K562 (cell line): ENCODE measurements around the gene CPSF2. TPM values are rescaled to one million over a fixed set of nuclear protein-coding genes. Genes with fewer than 3 reads are reported as not detected.

Experiments
- ATAC-seq: fragments of 200-7000 bp; cut with Tn5 transposase; 3 replicates; pipeline ENCODE4 v1.9.1; 2020; ENCODE audit warnings: moderate library complexity
- BruUV-seq: library from RNA; stranded (reverse); fragments of 400-500 nt; replicated peaks from 2 replicates; lab custom pipeline; 2021; lab: Mats Ljungman, UMichigan
- CTCF ChIA-PET: fragments of 300-600 bp; formaldehyde crosslinking; extraction: SDS; loops from one replicate; lab custom pipeline; 2021; ENCODE audit warnings: low intra/inter-chr PET ratio; lab: Yijun Ruan, JAX
- POLR2A ChIA-PET: fragments of 300-600, 350-650 bp; sonication (Branson Sonifier 250); formaldehyde crosslinking; extraction: SDS; loops from one replicate; lab custom pipeline; 2021; ENCODE audit warnings: antibody characterized with exemption, inconsistent platforms; lab: Yijun Ruan, JAX
- DNase-seq, 4 experiments: peaks; one replicate each; pipeline versions ENCODE4 v3.0.0 to v3.0.0-alpha.2; 2011 to 2018; ENCODE audit warnings: low spot score in 3 of 4, mixed read lengths in 3 of 4; ENCODE audit errors: extremely low read depth in 1 of 4
- FAIRE-seq: peaks from 2 replicates; lab custom pipeline; 2011; peaks lifted over from hg19 to GRCh38; lab: Jason Lieb, UNC
- H2AFZ ChIP-seq: 2 replicates; pipeline ENCODE4 v1.6.0; 2011; ENCODE audit warnings: low read depth, low read length, control low read depth, inconsistent platforms
- H3K27ac ChIP-seq: fragments of 200-600 bp; 3 replicates; pipeline ENCODE4 v1.8.0; 2011; ENCODE audit warnings: low read depth, mild to moderate bottlenecking, control low read depth, inconsistent platforms, low read length, moderate library complexity, mixed read lengths; ENCODE audit errors: extremely low read depth
- H3K27me3 ChIP-seq, 2 experiments: fragments of 300-600 bp in 1 of 2; 2 replicates in 1 of 2; 3 replicates in 1 of 2; pipeline versions ENCODE4 v1.6.0 to v1.8.0; 2011; ENCODE audit warnings: inconsistent platforms in 2 of 2, low read length in 2 of 2, mild to moderate bottlenecking in 1 of 2, mixed read lengths in 1 of 2, moderate library complexity in 1 of 2; ENCODE audit not compliant: control insufficient read depth in 2 of 2, insufficient read depth in 2 of 2
- H3K36me3 ChIP-seq: fragments of 300-600 bp; 3 replicates; pipeline ENCODE4 v1.8.0; 2011; ENCODE audit warnings: mild to moderate bottlenecking, low read length, inconsistent platforms; ENCODE audit not compliant: control insufficient read depth, insufficient read depth
- H3K4me1 ChIP-seq, 2 experiments: fragments of 200-600 bp in 1 of 2; replicated peaks in 1 of 2; 2 replicates in 1 of 2; 3 replicates in 1 of 2; pipeline versions ENCODE4 v1.5.1 to v1.8.0; 2011; ENCODE audit warnings: inconsistent platforms in 2 of 2, low read length in 2 of 2, mild to moderate bottlenecking in 1 of 2, mixed read lengths in 1 of 2, moderate library complexity in 1 of 2; ENCODE audit not compliant: control insufficient read depth in 2 of 2, insufficient read depth in 2 of 2
- H3K4me2 ChIP-seq: 2 replicates; pipeline ENCODE4 v1.6.1; 2011; ENCODE audit warnings: low read length, control low read depth, inconsistent platforms, mixed read lengths; ENCODE audit not compliant: insufficient read depth
- H3K4me3 ChIP-seq: fragments of 200-600 bp; sonication (generic), shearing (Covaris generic); 2 replicates; pipeline ENCODE4 v1.5.1; 2016; ENCODE audit warnings: control low read depth, inconsistent platforms
- H3K79me2 ChIP-seq: fragments of 200-600 bp; 3 replicates; pipeline ENCODE4 v1.8.0; 2011; ENCODE audit warnings: low read length, inconsistent platforms; ENCODE audit not compliant: control insufficient read depth, insufficient read depth
- H3K9ac ChIP-seq, 2 experiments: 2 replicates each; pipeline versions ENCODE4 v1.6.0 to v1.6.1; 2011; ENCODE audit warnings: low read depth in 2 of 2, low read length in 2 of 2, control low read depth in 1 of 2, inconsistent platforms in 1 of 2, mild to moderate bottlenecking in 1 of 2, mixed read lengths in 1 of 2; ENCODE audit not compliant: insufficient read depth in 1 of 2
- H3K9me1 ChIP-seq: one replicate; pipeline ENCODE4 v1.6.0; 2011; ENCODE audit warnings: inconsistent platforms, mild to moderate bottlenecking, low read length, moderate library complexity; ENCODE audit not compliant: control insufficient read depth, insufficient read depth
- H3K9me3 ChIP-seq: replicated peaks from 2 replicates; pipeline ENCODE4 v1.5.1; 2011; ENCODE audit warnings: low read depth, low read length, inconsistent platforms; ENCODE audit not compliant: control insufficient read depth, insufficient read depth
- H4K20me1 ChIP-seq: replicated peaks from 2 replicates; pipeline ENCODE4 v1.6.1; 2011; ENCODE audit warnings: low read length, inconsistent platforms, mixed read lengths; ENCODE audit not compliant: control insufficient read depth, insufficient read depth
- DACH1 ChIP-seq: fragments of 450-650 bp; IDR thresholded peaks from 2 replicates; pipeline ENCODE4 v1.6.1; 2018; ENCODE audit not compliant: partially characterized antibody
- ESRRA ChIP-seq: fragments of 450-650 bp; IDR thresholded peaks from 2 replicates; pipeline ENCODE4 v1.6.1; 2014; ENCODE audit warnings: low read depth, mild to moderate bottlenecking, moderate library complexity, borderline replicate concordance
- HNRNPK ChIP-seq: fragments of 200-400 bp; formaldehyde crosslinking; IDR thresholded peaks from one replicate; pipeline ENCODE4 v1.6.1; 2018; ENCODE audit warnings: mild to moderate bottlenecking, low read depth, low read length; ENCODE audit not compliant: poor library complexity, severe bottlenecking
- HNRNPL ChIP-seq: fragments of 200-400 bp; formaldehyde crosslinking; IDR thresholded peaks from 2 replicates; pipeline ENCODE4 v1.6.1; 2017; ENCODE audit warnings: low read depth, mild to moderate bottlenecking, low read length
- PHB ChIP-seq: fragments of 250-450 bp; sonication (Bioruptor Pico); IDR thresholded peaks from 2 replicates; pipeline ENCODE4 v1.5.0; 2021
- ZNF146 ChIP-seq: IDR thresholded peaks from one replicate; pipeline ENCODE4 v1.6.1; 2018; ENCODE audit warnings: missing compliant biosample characterization; ENCODE audit not compliant: unreplicated experiment
- ZNF707 ChIP-seq: fragments of 250-450 bp; sonication (Bioruptor Pico); conservative IDR thresholded peaks from 2 replicates; pipeline ENCODE4 v1.8.0; 2022; ENCODE audit warnings: inconsistent platforms, mild to moderate bottlenecking, moderate library complexity
- WGBS: fragments of 100-300 bp; shearing (Covaris generic); methylation state at CpG from one replicate; pipeline ENCODE4 v1.1.6; 2016; ENCODE audit warnings: low coverage, mixed read lengths; ENCODE audit not compliant: insufficient coverage; ENCODE audit errors: missing lambda C conversion rate; 5-methylcytosine and 5-hydroxymethylcytosine counted together
- in situ Hi-C: fragments of 300-500 bp; cut with MboI; formaldehyde crosslinking; loops from 4 replicates; pipeline ENCODE4 v1.15.0; 2018; ENCODE audit warnings: inconsistent platforms, mixed read lengths
- intact Hi-C: fragments of 100-400 bp; cut with micrococcal nuclease; formaldehyde crosslinking; loops from 2 replicates; pipeline ENCODE4 v1.14.2; 2022
- polyA plus RNA-seq, 8 experiments: library from polyadenylated mRNA; depleted of rRNA in 4 of 8; stranded (reverse) in 5 of 8; unstranded in 3 of 8; fragments of >200 nt; fragmentation: Nextera tagmentation in 2 of 8; fragmentation: Illumina TruSeq in 1 of 8; extraction: Ambion mirVana in 2 of 8; extraction: Trizol in 1 of 8; gene quantifications; 2 replicates each; pipeline versions ENCODE4 v1.2.1 to v1.2.3, GENCODE V29; 2011 to 2014; ENCODE audit warnings: inconsistent platforms in 1 of 8, missing spikeins in 1 of 8
- total RNA-seq, 7 experiments: library from RNA; depleted of rRNA in 6 of 7; stranded (reverse); fragments of >200 nt in 6 of 7; fragmentation: Illumina TruSeq in 2 of 7; extraction: Trizol in 2 of 7; gene quantifications; 2 replicates each; pipeline versions ENCODE4 v1.2.1 to v1.2.3, GENCODE V29; 2011 to 2021; ENCODE audit warnings: low replicate concordance in 1 of 7
- TF ChIP-seq, protein P1 (sequence below): fragments of 250-450 bp; sonication (Bioruptor Pico); IDR thresholded peaks from 2 replicates; pipeline ENCODE4 v1.4.0; 2020; ENCODE audit warnings: mild to moderate bottlenecking, moderate library complexity
- TF ChIP-seq, protein P2 (sequence below): fragments of 250-450 bp; sonication (Bioruptor Pico); IDR thresholded peaks from 2 replicates; pipeline ENCODE4 v1.9.0; 2021; ENCODE audit warnings: mild to moderate bottlenecking
- TF ChIP-seq, protein P3 (sequence below): IDR thresholded peaks from 2 replicates; pipeline ENCODE4 v1.6.1; 2011; ENCODE audit not compliant: insufficient read length; ENCODE audit errors: extremely low read depth

CPSF2 gene
- total and polyA plus RNA-seq, 9 of the 15 experiments (the other 6 are each of a cell fraction or from before 2014, with no cell fraction given), result 20.8 to 71.3 (median 49.0) TPM

DNA sequence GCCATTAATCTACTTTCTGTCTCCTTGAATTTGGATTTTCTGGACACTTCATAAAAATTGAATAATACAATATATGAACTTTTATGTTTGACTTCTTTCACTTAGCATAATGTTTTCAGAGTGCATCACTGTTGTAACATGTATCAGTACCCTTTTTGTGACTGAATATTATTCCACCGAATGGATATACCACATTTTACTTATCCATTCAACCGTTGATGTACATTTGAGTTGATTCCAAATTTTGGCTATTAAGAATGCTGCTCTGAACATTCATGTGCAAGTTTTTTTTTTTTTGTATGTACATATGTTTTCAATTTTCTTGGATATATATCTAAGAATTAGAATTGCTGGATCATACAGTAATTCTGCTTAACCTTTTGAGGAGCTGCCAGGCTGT lies 43.2 kb downstream of the CPSF2 start:
- in situ Hi-C loops, result no loop called here
- 100% methylated on average over 2 of the region's 2 CpGs for WGBS

DNA sequence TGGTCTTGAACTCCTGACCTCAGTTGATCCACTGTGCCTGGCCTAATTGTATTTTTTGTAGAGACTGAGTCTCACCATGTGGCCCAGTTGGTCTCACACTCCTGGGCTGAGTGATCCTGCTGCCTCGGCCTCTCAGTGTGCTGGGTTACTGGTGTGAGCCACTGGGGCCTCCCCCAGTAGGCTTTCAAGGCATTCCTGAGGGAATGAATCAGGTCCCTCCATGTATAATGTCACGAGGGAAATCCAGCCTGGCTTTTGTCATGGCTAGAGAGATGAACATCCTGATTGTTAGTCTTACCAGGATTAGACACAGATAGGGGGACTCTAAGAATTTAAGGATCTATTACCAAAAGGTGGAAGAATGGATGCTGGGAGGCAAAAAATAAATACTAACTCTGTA lies 51.9 kb downstream of the CPSF2 start:
- intact Hi-C loops, result no loop called here
- in situ Hi-C loops, result no loop called here
- Histone ChIP-seq H3K9me1 (no peaks in the 10 kb centered on the region), H4K20me1 (no peaks in the 10 kb centered on the region), H3K4me3 (no peak overlapping the region), H3K27ac (no peak overlapping the region), H3K9me3 (no peaks in the 10 kb centered on the region), H2AFZ (no peak overlapping the region), H3K27me3 (no peaks in the 10 kb centered on the region), H3K4me1 (no peaks in the 10 kb centered on the region), H3K4me2 (no peak overlapping the region), H3K9ac (no peak overlapping the region), H3K79me2 (no peaks in the 10 kb centered on the region), H3K36me3 (no peaks in the 10 kb centered on the region)
- DNase-seq (no peak), FAIRE-seq (no peak), ATAC-seq (no peak)
- 13% methylated on average over 2 of the region's 2 CpGs for WGBS
- ChIA-PET CTCF (no interaction called here), POLR2A (interaction anchor here (0.6 kb wide), 1 partner anchor 569 kb away, joined by 3 read pairs; no protein-coding TSS in a partner anchor)
- no TSS peak for BruUV-seq
- no peak for TF ChIP-seq ZNF707 (CRISPR knock-in tag)
- no peak for TF ChIP-seq ESRRA
- TF ChIP-seq, protein P1, sequence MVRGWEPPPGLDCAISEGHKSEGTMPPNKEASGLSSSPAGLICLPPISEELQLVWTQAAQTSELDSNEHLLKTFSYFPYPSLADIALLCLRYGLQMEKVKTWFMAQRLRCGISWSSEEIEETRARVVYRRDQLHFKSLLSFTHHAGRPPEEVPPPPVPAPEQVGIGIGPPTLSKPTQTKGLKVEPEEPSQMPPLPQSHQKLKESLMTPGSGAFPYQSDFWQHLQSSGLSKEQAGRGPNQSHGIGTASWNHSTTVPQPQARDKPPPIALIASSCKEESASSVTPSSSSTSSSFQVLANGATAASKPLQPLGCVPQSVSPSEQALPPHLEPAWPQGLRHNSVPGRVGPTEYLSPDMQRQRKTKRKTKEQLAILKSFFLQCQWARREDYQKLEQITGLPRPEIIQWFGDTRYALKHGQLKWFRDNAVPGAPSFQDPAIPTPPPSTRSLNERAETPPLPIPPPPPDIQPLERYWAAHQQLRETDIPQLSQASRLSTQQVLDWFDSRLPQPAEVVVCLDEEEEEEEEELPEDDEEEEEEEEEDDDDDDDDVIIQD (CRISPR knock-in tag), result no peak
- TF ChIP-seq PHB, result no peak
- TF ChIP-seq, protein P2, sequence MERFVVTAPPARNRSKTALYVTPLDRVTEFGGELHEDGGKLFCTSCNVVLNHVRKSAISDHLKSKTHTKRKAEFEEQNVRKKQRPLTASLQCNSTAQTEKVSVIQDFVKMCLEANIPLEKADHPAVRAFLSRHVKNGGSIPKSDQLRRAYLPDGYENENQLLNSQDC (CRISPR knock-in tag), result no peak
- TF ChIP-seq HNRNPL, result no peak

More for the DNA sequence above, 43.2 kb downstream of the CPSF2 start:
- H3K9me3 ChIP-seq, result no peaks in the 10 kb centered on the region; the same call in 1 of the 2 replicates
- no peak overlapping the region for H2AFZ ChIP-seq
- H3K9ac ChIP-seq, result no peak overlapping the region
- H3K4me3 ChIP-seq, result no peak overlapping the region
- CTCF ChIA-PET, result no interaction called here
- TF ChIP-seq, protein P3, sequence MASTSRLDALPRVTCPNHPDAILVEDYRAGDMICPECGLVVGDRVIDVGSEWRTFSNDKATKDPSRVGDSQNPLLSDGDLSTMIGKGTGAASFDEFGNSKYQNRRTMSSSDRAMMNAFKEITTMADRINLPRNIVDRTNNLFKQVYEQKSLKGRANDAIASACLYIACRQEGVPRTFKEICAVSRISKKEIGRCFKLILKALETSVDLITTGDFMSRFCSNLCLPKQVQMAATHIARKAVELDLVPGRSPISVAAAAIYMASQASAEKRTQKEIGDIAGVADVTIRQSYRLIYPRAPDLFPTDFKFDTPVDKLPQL, result no peak
- TF ChIP-seq HNRNPK (no peak), ZNF146 (CRISPR knock-in tag) (peak; percentile 14), DACH1 (no peak)
- POLR2A ChIA-PET, result no interaction called here
- no TSS peak for BruUV-seq
- H4K20me1 ChIP-seq, result no peaks in the 10 kb centered on the region
- H3K4me1 ChIP-seq, result no peaks in the 10 kb centered on the region
- H3K27ac ChIP-seq, result no peak overlapping the region
- H3K79me2 ChIP-seq, result no peaks in the 10 kb centered on the region
- H3K9me1 ChIP-seq, result no peaks in the 10 kb centered on the region
- no peaks in the 10 kb centered on the region for H3K27me3 ChIP-seq
- FAIRE-seq (no peak), ATAC-seq (no peak), DNase-seq (no peak)
- no peak overlapping the region for H3K4me2 ChIP-seq
- peaks cover 54% of the 10 kb centered on the region; the same call in 2 of the 3 replicates for H3K36me3 ChIP-seq
- intact Hi-C loops, result no loop called here
